ENCODE measurements around the gene DOK5. TPM values are rescaled to one million over a fixed set of nuclear protein-coding genes. Genes with fewer than 3 reads are reported as not detected.

DOK5 gene
- total and polyA plus RNA-seq, 4 donors, result 0.37 to 3.1 (median 0.46) TPM

DNA sequence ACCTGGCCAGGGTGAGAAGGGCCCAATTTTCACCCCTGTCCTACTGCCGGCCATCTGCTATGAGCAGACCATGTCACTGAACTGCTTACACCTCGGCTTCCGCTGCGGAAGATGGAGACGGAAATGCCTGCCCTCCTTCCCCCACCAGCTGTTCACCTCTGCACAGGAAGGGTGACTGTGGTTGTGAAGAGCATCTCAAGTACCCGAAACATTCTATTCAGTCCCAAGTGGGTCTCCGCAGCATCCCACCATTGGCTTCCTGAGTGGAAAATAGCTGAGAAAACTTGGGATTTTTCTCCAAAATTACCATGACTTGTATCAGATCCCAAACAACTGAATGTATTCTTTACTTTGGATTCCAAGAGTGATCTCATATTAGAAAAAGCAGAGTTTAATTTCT is 16.1 kb downstream of the DOK5 start:
- ATAC-seq (ENCODE audit: insufficient read depth, low FRiP score) (no peak), DNase-seq (no peak)
- Histone ChIP-seq H3K27ac (ENCODE audit: low read depth in 1 of 2, low read length in 1 of 2) (no peak overlapping the region), H3K9ac (ENCODE audit: insufficient read depth in 1 of 2, low read length in 2 of 2) (no peak overlapping the region), H3K9me3 (ENCODE audit: control insufficient read depth in 4 of 4, insufficient read depth in 3 of 4, low read length in 3 of 4) (peaks cover 0 to 3% (median 0%) of the 10 kb centered on the region in 4 donors), H3K4me1 (ENCODE audit: control insufficient read depth in 5 of 5, insufficient read depth in 5 of 5, low read length in 5 of 5) (no peaks in the 10 kb centered on the region), H3K36me3 (ENCODE audit: control insufficient read depth in 4 of 4, insufficient read depth in 4 of 4, low read length in 4 of 4) (no peaks in the 10 kb centered on the region), H3K4me3 (no peak overlapping the region), H3K27me3 (ENCODE audit: control insufficient read depth in 3 of 3, insufficient read depth in 3 of 3, low read length in 2 of 3) (no peaks in the 10 kb centered on the region)
- TF ChIP-seq, protein P1, sequence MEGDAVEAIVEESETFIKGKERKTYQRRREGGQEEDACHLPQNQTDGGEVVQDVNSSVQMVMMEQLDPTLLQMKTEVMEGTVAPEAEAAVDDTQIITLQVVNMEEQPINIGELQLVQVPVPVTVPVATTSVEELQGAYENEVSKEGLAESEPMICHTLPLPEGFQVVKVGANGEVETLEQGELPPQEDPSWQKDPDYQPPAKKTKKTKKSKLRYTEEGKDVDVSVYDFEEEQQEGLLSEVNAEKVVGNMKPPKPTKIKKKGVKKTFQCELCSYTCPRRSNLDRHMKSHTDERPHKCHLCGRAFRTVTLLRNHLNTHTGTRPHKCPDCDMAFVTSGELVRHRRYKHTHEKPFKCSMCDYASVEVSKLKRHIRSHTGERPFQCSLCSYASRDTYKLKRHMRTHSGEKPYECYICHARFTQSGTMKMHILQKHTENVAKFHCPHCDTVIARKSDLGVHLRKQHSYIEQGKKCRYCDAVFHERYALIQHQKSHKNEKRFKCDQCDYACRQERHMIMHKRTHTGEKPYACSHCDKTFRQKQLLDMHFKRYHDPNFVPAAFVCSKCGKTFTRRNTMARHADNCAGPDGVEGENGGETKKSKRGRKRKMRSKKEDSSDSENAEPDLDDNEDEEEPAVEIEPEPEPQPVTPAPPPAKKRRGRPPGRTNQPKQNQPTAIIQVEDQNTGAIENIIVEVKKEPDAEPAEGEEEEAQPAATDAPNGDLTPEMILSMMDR (IDR thresholded peaks at IDR 0.05; ENCODE audit: control extremely low read depth, extremely low read depth), result no peak
- 79 to 86% methylated on average over 7 of the region's 7 CpGs for WGBS, 2 donors

GRCh38 chr20:54494303-54495006 is 19.1 kb downstream of the DOK5 start:
- Histone ChIP-seq H3K9me3 (ENCODE audit: control insufficient read depth in 4 of 4, insufficient read depth in 3 of 4, low read length in 3 of 4) (peaks cover 0 to 3% (median 0%) of the 10 kb centered on the region in 4 donors), H3K27ac (ENCODE audit: low read depth in 1 of 2, low read length in 1 of 2) (no peak overlapping the region), H3K4me1 (ENCODE audit: control insufficient read depth in 5 of 5, insufficient read depth in 5 of 5, low read length in 5 of 5) (no peaks in the 10 kb centered on the region), H3K27me3 (ENCODE audit: control insufficient read depth in 3 of 3, insufficient read depth in 3 of 3, low read length in 2 of 3) (no peaks in the 10 kb centered on the region), H3K9ac (ENCODE audit: insufficient read depth in 1 of 2, low read length in 2 of 2) (no peak overlapping the region), H3K36me3 (ENCODE audit: control insufficient read depth in 4 of 4, insufficient read depth in 4 of 4, low read length in 4 of 4) (no peaks in the 10 kb centered on the region), H3K4me3 (no peak overlapping the region)
- DNase-seq (no peak), ATAC-seq (ENCODE audit: insufficient read depth, low FRiP score) (no peak)
- TF ChIP-seq, protein P1 (IDR thresholded peaks at IDR 0.05; ENCODE audit: control extremely low read depth, extremely low read depth), result no peak
- 74 to 92% methylated on average over 3 of the region's 3 CpGs for WGBS, 2 donors

DNA sequence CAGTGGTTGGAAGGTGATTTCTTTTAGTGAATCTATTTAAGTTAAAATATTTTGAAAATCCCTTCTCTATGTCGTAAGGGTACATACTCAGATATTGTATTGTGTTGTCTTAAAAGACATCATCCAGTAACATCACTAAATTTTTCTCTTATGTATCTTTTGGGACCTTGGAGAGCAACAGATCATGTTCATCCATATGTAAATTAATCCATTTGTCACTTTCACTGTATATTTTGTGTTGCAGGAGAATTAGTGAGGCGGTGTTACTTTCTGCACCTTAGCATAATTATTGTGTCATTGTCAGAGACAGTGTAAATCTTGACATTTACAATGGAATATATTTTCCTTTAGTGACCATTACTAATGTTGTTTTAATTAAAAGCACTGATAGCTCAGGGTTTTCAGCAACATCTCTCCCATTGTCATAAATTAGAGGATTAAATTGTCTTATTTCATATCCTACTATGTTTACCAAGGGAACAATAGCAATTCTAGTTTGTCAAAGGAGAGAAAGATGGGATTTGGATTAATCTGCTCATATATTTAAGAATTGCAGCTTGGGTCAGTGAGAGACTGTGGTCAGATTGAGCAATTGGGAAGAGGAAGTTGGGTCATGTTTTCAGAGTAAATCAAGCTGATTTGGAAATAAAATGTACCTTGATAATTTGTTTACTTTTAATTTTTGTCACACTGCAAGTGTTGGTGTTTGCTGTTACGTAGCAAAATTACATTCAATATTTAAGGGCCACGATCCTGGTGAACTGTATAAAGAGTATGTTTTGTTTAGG is 22.7 kb downstream of the DOK5 start:
- no peak overlapping the region for H3K9ac ChIP-seq (ENCODE audit: insufficient read depth in 1 of 2, low read length in 2 of 2)
- whole genome bisulfite sequencing, 2 donors, result 78 to 88% methylated on average over 4 of the region's 4 CpGs
- no peak overlapping the region for H3K4me3 ChIP-seq
- ATAC-seq (ENCODE audit: insufficient read depth, low FRiP score), result no peak
- no peak for DNase-seq
- no peaks in the 10 kb centered on the region for H3K4me1 ChIP-seq (ENCODE audit: control insufficient read depth in 5 of 5, insufficient read depth in 5 of 5, low read length in 5 of 5)
- H3K9me3 ChIP-seq (ENCODE audit: control insufficient read depth in 4 of 4, insufficient read depth in 3 of 4, low read length in 3 of 4), result no peaks in the 10 kb centered on the region
- TF ChIP-seq, protein P1 (IDR thresholded peaks at IDR 0.05; ENCODE audit: control extremely low read depth, extremely low read depth), result no peak
- no peak overlapping the region for H3K27ac ChIP-seq (ENCODE audit: low read depth in 1 of 2, low read length in 1 of 2)
- H3K36me3 ChIP-seq (ENCODE audit: control insufficient read depth in 4 of 4, insufficient read depth in 4 of 4, low read length in 4 of 4), result no peaks in the 10 kb centered on the region
- no peaks in the 10 kb centered on the region for H3K27me3 ChIP-seq (ENCODE audit: control insufficient read depth in 3 of 3, insufficient read depth in 3 of 3, low read length in 2 of 3)
